Upper lobe of left lung (tissue), 6 donors: ENCODE data around the gene STX10. TPM values are rescaled to one million over a fixed set of nuclear protein-coding genes. Genes with fewer than 3 reads are reported as not detected.

Experiments used
- ATAC-seq, 2 donors: fragments of 200-7000 bp; cut with Tn5 transposase; one replicate each; pipeline ENCODE4 v1.9.1; 2022; ENCODE audit warnings: mild to moderate bottlenecking in 2 of 2, moderate library complexity in 2 of 2; ENCODE audit not compliant: low FRiP score in 2 of 2
- DNase-seq, 2 donors: peaks; one replicate each; pipeline ENCODE4 v3.0.0-alpha.2; 2019 to 2020
- H3K27ac ChIP-seq, 4 donors: fragments of 200-600 bp; sonication (generic); one replicate each; pipeline ENCODE4 v1.5.1; 2016 to 2019
- H3K27me3 ChIP-seq, 4 donors: fragments of 200-600 bp; sonication (generic); one replicate each; pipeline ENCODE4 v1.5.1; 2017 to 2019
- H3K36me3 ChIP-seq, 4 donors: fragments of 200-600 bp; sonication (generic); one replicate each; pipeline ENCODE4 v1.5.1; 2016 to 2019
- H3K4me1 ChIP-seq, 4 donors: fragments of 200-600 bp; sonication (generic); one replicate each; pipeline ENCODE4 v1.5.1; 2018 to 2019
- H3K4me3 ChIP-seq, 4 donors: fragments of 200-600 bp; sonication (generic); one replicate each; pipeline ENCODE4 v1.5.1; 2017 to 2019; ENCODE audit warnings: mild to moderate bottlenecking in 2 of 4, moderate library complexity in 1 of 4
- H3K9me3 ChIP-seq, 4 donors: fragments of 200-600 bp; sonication (generic); one replicate each; pipeline ENCODE4 v1.5.1; 2018 to 2019
- EP300 ChIP-seq, 4 donors: sonication (generic); formaldehyde crosslinking; IDR thresholded peaks; one replicate each; pipeline ENCODE4 v1.5.1; 2017; ENCODE audit warnings: antibody characterized with exemption in 4 of 4, control low read depth in 2 of 4
- POLR2A ChIP-seq, 4 donors: fragments of 450-650 bp; IDR thresholded peaks; one replicate each; pipeline ENCODE4 v1.5.1; 2016 to 2017; ENCODE audit warnings: antibody characterized with exemption in 4 of 4, mild to moderate bottlenecking in 2 of 4
- POLR2AphosphoS5 ChIP-seq, 2 donors: sonication (generic); formaldehyde crosslinking; IDR thresholded peaks; one replicate each; pipeline ENCODE4 v1.5.1; 2017; ENCODE audit warnings: antibody characterized with exemption in 2 of 2
- WGBS, 2 donors: methylation state at CpG; one replicate each; pipeline ENCODE4 v1.1.5; 2017 to 2018; 5-methylcytosine and 5-hydroxymethylcytosine counted together
- total RNA-seq, 6 donors: library from RNA; depleted of rRNA in 4 of 6; stranded (reverse); fragments of >200 nt in 4 of 6; gene quantifications; one replicate each; pipeline versions ENCODE4 v1.1.0 to v1.2.1, GENCODE V29; 2016 to 2021
- TF ChIP-seq, protein P1 (sequence below), 6 experiments: fragments of 450-650 bp in 4 of 6; fragments of 200-600 bp in 2 of 6; sonication (generic) in 2 of 6; IDR thresholded peaks; one replicate each; pipeline ENCODE4 v1.5.1; 2016 to 2019; ENCODE audit warnings: antibody characterized with exemption in 6 of 6
- donor health status: DM: no; HTN: no; CAD: no; lungs with moderate emphysema.
- donor health status: DM: no; HTN: yes; CAD: no; lungs with severe emphysema.

The STX10 gene
- total RNA-seq, 6 donors from 2014 or later: 80.0 to 348 (median 107) TPM

DNA sequence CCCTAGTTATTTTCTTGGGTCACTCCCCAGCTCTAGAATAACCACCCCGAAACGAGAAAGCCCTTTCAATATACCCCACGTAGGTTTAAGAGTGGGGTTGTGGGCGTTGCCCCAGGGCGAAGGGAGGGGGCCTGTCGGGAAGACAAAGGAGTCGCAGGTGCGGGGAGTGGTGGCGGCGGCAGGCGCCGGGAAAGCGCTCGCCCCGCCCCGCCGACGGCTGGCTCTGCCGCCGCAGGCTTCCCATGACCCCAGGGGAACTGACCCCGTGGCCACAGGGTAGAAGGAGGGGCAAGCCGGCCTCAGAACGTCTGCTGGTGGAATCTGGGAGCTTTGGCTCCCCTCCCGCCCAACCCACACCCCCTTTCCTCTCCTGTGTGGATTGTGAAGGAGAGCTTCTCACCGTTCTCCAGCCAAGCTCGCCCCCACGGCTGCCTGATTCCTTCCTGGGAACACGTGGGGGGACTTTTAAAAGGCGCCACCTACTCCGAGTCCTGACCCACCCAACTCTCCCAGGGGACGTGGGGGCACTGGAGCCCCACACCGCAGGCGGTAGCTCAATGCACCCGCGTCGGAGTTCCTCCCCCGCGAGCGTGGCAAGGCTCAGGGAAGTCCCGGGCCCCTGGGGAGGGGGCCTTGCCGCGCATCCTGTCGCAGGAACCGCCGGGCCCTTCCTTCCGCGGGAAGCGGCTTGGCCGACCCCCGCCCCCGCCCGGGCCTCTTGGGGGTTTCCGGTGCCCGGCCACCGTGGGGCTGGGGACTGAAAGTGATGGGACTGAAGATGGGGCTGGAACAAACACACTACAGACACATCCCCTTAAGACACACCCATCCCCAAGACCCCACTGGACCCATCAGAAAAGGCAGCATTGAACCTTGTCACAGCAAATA lies 5.5 kb upstream of the STX10 start:
- Histone ChIP-seq H3K9me3 (no peaks in the 10 kb centered on the region), H3K27ac (peak overlapping the region; percentile 98 to 100 (median 99)), H3K4me1 (peaks cover 12 to 32% (median 20%) of the 10 kb centered on the region in 4 donors), H3K4me3 (peak overlapping the region; percentile 79 to 99 (median 92)), H3K27me3 (no peaks in the 10 kb centered on the region), H3K36me3 (peaks cover 0 to 10% (median 0%) of the 10 kb centered on the region in 4 donors)
- ATAC-seq (peak in 1 of 2 donors; percentile 47), DNase-seq (peak; percentile 87 to 95)
- TF ChIP-seq, protein P1, sequence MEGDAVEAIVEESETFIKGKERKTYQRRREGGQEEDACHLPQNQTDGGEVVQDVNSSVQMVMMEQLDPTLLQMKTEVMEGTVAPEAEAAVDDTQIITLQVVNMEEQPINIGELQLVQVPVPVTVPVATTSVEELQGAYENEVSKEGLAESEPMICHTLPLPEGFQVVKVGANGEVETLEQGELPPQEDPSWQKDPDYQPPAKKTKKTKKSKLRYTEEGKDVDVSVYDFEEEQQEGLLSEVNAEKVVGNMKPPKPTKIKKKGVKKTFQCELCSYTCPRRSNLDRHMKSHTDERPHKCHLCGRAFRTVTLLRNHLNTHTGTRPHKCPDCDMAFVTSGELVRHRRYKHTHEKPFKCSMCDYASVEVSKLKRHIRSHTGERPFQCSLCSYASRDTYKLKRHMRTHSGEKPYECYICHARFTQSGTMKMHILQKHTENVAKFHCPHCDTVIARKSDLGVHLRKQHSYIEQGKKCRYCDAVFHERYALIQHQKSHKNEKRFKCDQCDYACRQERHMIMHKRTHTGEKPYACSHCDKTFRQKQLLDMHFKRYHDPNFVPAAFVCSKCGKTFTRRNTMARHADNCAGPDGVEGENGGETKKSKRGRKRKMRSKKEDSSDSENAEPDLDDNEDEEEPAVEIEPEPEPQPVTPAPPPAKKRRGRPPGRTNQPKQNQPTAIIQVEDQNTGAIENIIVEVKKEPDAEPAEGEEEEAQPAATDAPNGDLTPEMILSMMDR (IDR thresholded peaks at IDR 0.05): peak in 1 of 6 experiments; percentile 1
- TF ChIP-seq POLR2A (IDR thresholded peaks at IDR 0.05): peak in 2 of 4 donors; percentile 44 to 53
- TF ChIP-seq POLR2AphosphoS5 (IDR thresholded peaks at IDR 0.05): peak; percentile 51 to 65
- TF ChIP-seq EP300 (IDR thresholded peaks at IDR 0.05): peak in 1 of 4 donors; percentile 10
- WGBS, 2 donors: 1 to 4% methylated on average over 22 to 55 of the region's 55 CpGs

DNA sequence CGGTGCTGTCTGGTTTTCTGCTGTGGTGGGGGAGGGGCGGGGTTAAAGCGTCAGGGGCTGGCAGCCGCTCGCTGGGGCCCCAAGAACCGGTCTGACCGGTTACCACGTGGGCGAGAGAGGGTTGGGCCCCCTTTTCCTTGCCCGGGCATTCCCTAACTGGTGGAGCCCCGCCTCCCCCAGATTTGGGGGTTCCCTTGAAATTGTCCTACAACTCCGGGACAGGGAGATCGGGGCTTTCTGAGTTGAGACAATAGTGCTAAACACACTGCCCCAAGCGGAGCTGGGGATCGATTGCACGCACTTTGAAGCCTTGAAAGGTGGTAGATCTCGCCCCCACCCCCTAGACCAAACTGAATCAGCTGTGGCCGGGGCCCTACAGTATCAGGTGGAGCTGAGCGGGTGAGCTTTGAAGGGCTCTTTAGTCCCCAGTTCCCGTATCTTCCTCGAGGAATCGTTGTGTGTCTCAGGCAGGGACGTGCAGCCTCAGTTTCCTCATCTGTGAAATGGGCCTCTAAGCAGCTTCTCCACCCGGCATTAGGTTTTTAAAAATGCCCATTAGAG lies 4.8 kb upstream of the STX10 start:
- H3K4me3 ChIP-seq: peak overlapping the region; percentile 79 to 99 (median 92)
- ATAC-seq (peak in 1 of 2 donors; percentile 11), DNase-seq (peak; percentile 90)
- TF ChIP-seq POLR2AphosphoS5 (IDR thresholded peaks at IDR 0.05): peak in 1 of 2 donors; percentile 34
- TF ChIP-seq POLR2A (IDR thresholded peaks at IDR 0.05): no peak
- TF ChIP-seq EP300 (IDR thresholded peaks at IDR 0.05): peak in 1 of 4 donors; percentile 56
- TF ChIP-seq, protein P1 (IDR thresholded peaks at IDR 0.05): peak in 1 of 6 experiments; percentile 25
- WGBS, 2 donors: 4 to 5% methylated on average over 16 to 24 of the region's 24 CpGs
- H3K9me3 ChIP-seq: no peaks in the 10 kb centered on the region
- H3K4me1 ChIP-seq: peaks cover 12 to 32% (median 18%) of the 10 kb centered on the region in 4 donors
- no peaks in the 10 kb centered on the region for H3K27me3 ChIP-seq
- peaks cover 0 to 10% (median 0%) of the 10 kb centered on the region in 4 donors for H3K36me3 ChIP-seq
- H3K27ac ChIP-seq: peak overlapping the region; percentile 98 to 100 (median 99)

DNA sequence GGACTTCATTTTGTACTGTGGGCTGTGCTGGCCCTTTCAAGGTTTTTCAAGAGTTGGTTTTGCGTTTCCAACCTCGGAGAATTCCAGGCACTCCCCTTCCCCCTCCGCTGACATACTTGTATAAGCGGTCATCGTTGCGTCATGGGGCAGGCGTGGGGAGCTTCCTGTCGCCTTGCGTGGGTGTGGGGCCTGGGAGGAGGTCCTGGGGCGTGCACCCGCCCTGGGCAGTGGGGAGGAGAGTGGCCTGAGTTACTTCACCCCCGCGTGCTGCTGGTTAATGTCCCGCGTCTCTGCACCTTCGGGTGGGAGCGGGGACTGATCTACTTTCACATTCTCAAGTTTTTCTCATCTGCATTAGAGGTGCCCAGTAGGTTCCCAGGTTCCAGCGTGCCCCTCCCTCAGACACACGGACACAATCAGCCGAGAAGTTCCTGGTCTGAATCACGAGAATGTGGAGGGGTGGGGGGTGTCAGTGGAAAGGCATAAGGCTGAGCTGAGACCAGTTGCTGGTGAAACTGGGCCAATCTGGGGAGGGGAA lies 4.1 kb upstream of the STX10 start:
- Histone ChIP-seq H3K4me3 (peak overlapping the region; percentile 79 to 99 (median 92)), H3K27ac (peak overlapping the region; percentile 98 to 100 (median 99)), H3K27me3 (no peaks in the 10 kb centered on the region), H3K36me3 (peaks cover 0 to 10% (median 0%) of the 10 kb centered on the region in 4 donors), H3K4me1 (peaks cover 12 to 36% (median 22%) of the 10 kb centered on the region in 4 donors), H3K9me3 (no peaks in the 10 kb centered on the region)
- ATAC-seq (peak; percentile 33 to 52), DNase-seq (peak; percentile 91 to 96)
- 0 to 1% methylated on average over 20 to 21 of the region's 21 CpGs for WGBS, 2 donors
- TF ChIP-seq, protein P1 (IDR thresholded peaks at IDR 0.05): peak in 2 of 6 experiments; percentile 9 to 18
- peak in 3 of 4 donors; percentile 70 to 91 (median 81) for TF ChIP-seq POLR2A (IDR thresholded peaks at IDR 0.05)
- peak in 3 of 4 donors; percentile 50 to 95 (median 72) for TF ChIP-seq EP300 (IDR thresholded peaks at IDR 0.05)
- TF ChIP-seq POLR2AphosphoS5 (IDR thresholded peaks at IDR 0.05): peak; percentile 99 to 100

DNA sequence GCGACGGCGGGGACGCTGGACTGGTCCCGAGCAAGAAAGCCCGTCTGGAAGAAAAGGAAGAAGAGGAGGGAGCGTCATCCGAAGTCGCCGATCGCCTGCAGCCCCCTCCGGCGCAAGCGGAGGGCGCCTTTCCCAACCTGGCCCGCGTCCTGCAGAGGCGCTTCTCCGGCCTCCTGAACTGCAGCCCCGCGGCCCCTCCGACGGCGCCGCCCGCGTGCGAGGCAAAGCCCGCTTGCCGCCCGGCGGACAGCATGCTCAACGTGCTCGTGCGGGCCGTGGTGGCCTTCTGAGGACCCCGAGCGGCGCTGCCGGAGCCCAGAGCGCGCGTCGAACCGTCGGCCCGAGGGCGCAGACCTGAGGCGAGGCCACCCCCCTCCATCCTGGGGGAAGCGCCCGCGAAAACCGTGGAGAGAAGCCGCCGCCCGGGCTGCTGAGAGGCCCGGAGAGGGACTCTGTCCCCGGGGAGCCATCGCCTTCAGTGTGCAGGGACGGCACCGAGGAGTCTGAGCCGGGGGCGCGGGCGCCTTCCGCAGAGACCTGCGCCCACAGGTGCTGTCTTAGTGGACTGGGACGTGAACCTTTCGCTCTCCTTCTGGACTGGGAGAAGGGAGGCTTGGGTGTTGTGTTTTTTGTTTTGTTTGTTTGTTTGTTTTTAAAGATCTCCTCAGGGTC lies 3.5 kb upstream of the STX10 start:
- peaks cover 0 to 10% (median 0%) of the 10 kb centered on the region in 4 donors for H3K36me3 ChIP-seq
- H3K4me1 ChIP-seq: peaks cover 16 to 42% (median 26%) of the 10 kb centered on the region in 4 donors
- no peaks in the 10 kb centered on the region for H3K27me3 ChIP-seq
- TF ChIP-seq POLR2AphosphoS5 (IDR thresholded peaks at IDR 0.05) (no peak), POLR2A (IDR thresholded peaks at IDR 0.05) (peak in 1 of 4 donors; percentile 31), EP300 (IDR thresholded peaks at IDR 0.05) (no peak)
- TF ChIP-seq, protein P1 (IDR thresholded peaks at IDR 0.05): peak in 1 of 6 experiments; percentile 2
- ATAC-seq: no peak
- peak overlapping the region; percentile 79 to 99 (median 92) for H3K4me3 ChIP-seq
- 0% methylated on average over 7 to 30 of the region's 69 CpGs for WGBS, 2 donors
- H3K9me3 ChIP-seq: no peaks in the 10 kb centered on the region
- peak overlapping the region; percentile 98 to 100 (median 99) for H3K27ac ChIP-seq
- peak in 1 of 2 donors; percentile 92 for DNase-seq
